NCI-H526 (cell line): ENCODE results near the gene PLCH1.

Experiments used
- DNase-seq, 2 experiments: peaks; one replicate each; lab custom pipeline; 2025; lab: John Stamatoyannopoulos, UW

The PLCH1 gene

DNA sequence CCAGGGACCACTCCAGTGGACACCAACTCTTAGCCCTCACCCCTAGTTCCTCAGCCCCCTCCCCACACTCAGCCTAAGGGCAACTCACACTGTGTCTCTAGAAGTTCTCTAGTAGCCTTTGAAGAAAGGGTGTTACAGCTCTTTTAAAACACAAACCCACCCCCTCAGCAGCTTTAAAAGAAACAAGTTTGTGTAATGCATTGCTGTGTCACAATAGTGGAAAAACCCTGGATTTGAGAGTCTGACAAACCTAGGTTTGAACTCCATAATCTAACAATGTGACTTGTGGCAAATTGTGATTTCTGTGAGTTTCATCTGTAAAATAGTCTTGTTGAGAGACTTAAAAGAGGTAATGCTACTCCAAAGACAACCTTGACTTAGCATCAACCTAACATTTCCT lies 54.0 kb downstream of the PLCH1 start:
- DNase-seq: no peak

DNA sequence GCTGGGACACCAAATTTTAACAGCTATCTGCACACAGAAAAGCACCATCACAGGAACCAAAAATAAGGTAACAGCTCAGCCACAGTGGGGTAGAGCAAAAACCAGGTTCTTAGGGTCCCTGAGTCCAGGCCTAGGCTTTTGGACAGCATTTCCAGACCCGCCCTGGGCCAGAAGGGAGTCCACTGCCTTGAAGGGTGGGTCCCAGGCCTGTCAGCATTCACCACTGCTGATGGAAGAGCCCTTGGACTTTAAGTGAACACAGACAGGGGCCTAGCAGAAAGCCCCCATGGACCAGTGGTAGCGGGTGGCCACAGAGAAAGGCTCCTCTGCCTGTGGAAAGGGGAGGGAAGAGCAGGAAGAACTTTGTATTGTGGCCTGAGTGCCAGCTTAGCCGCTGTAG lies 56.4 kb downstream of the PLCH1 start:
- DNase-seq: no peak

GRCh38 chr3:155683344-155683720 lies 61.5 kb downstream of the PLCH1 start:
- no peak for DNase-seq

DNA sequence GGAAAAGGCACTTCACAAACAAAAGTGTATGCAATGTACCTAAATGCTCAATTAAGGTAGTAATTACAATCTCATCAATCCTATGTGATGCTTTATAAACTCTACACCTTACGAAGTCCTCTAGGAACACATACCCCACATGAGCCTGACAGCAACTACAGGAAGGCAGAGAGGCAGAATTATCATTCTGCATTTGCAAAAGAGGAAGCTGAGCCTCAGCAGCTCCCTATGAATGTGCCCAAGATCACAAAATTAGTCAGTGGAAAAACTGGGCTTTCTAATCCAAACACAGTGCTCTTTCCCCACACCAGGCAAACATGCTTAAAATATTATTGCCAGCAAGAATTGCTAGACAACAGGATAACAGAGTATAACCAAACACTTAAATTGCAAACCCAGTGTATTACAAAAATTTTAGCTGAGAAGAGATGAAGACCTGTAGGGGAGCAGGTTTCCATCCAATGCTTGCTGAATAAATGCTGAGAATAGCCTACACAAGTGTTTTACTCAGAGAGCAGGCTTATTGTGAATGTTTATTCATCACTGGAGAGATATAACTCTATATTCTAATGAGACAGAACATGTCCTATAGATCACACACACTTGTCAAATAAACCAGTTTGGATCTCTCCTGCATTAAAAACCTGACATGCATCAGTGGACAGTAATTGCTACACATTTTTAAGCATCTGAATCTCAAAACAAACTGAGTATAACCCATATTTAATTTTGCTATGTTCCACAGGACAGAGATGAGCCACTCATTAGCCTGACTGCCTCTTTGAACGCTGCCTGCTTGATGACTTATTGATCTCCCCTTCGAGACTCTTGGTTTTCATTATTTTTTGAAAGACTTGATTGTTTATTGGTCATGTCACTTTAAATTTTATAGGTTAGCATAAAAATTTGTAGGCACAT lies 62.2 kb downstream of the PLCH1 start:
- DNase-seq: no peak

DNA sequence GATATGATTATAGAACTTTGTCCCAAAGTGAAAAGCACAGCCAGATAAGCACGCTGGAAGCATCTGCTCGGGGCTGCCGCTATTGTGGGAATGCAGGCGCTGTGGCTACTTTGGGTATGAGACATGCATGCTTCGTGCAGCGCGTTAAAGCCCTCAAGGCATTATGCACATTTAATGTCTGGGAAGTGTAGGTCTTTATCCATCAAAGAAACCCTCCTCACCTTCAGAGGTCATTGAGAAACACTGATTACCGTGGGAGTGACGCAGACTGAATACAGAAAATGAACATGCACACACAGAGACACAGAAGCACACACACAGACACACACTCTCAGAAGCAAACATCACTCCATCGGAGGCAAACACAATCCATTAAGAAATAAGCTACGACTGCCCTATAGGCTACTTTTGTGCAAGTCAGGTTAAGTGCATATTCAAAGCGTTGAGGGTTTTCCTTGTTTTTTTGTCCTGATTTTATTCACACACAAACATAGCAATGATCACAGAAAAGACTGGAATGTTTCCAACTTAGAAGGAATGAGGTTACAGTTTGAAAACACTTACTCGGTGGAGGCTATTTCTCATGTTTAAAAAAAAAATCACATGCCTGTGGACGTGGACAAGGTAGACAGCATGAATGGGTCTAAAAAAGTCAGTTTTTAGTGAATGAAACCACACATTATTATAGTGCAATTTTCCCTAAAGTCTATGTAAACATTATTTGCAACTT lies 68.5 kb downstream of the PLCH1 start:
- peak; percentile 64 to 74 for DNase-seq

GRCh38 chr3:155675094-155675493 lies 69.8 kb downstream of the PLCH1 start:
- peak; percentile 42 to 52 for DNase-seq

DNA sequence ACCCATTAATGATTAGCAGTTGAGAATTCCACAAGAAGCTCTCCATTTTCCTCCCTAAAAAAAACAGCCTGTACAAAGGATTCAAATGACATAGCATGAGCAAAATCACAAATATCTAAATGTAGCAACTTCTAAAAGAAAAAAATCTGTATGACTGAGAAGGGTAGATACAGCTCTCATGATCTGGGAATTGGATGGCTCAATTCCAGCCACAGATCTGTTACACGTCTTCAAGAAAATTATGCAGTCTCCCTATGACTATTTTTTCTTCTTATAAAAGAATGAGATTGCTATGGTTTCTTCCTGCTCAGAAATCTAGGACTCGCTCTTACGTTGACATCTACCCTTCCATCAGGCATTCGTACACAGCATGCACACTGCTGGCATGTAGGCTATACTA lies 71.5 kb downstream of the PLCH1 start:
- DNase-seq: no peak

GRCh38 chr3:155670335-155670734 lies 74.5 kb downstream of the PLCH1 start:
- no peak for DNase-seq

- no peak for DNase-seq
These were observed 76.9 kb downstream of the PLCH1 start for GRCh38 chr3:155667988-155668387.

DNA sequence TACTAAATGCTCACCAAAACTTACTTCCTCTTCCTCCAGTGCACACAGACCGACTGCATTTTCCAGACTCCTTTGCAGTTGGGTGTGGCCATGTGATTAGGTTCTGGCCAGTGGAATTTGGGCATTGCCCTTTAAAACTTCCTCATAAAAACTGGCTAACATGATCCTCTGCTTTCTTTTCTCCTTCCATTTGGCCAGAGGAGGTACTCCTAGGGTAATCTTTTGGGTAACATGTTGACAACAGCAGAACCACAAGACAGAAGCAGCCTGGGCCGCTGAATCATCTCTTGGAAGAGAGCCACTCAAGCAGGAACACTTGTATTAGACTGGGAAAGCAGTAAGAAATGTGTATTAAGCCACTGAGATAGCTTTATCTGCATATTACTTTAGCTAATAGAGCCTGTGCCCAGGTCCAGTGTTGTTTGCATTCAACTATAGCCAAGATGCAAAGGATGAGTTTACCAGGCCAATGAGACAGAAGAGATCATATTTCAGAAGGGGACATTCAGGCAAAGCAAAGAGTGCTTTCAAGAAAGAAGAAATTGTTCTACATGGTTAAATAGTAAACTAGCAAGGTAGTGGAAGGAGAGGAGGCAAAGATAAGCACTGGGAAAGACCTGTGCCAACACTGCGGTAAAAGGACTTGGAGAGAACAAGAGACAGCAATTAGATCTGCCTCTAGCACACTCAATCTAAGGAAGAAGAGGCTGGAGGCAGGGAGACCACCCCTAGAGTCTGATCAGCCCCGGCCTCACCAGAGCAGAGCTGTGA lies 79.8 kb downstream of the PLCH1 start:
- peak; percentile 22 to 26 for DNase-seq

- no peak for DNase-seq
These were observed 81.2 kb downstream of the PLCH1 start for GRCh38 chr3:155663467-155664212.

- no peak for DNase-seq
These were observed 83.1 kb downstream of the PLCH1 start for GRCh38 chr3:155661760-155662159.

- no peak for DNase-seq
These were observed 83.8 kb downstream of the PLCH1 start for GRCh38 chr3:155661042-155661441.

DNA sequence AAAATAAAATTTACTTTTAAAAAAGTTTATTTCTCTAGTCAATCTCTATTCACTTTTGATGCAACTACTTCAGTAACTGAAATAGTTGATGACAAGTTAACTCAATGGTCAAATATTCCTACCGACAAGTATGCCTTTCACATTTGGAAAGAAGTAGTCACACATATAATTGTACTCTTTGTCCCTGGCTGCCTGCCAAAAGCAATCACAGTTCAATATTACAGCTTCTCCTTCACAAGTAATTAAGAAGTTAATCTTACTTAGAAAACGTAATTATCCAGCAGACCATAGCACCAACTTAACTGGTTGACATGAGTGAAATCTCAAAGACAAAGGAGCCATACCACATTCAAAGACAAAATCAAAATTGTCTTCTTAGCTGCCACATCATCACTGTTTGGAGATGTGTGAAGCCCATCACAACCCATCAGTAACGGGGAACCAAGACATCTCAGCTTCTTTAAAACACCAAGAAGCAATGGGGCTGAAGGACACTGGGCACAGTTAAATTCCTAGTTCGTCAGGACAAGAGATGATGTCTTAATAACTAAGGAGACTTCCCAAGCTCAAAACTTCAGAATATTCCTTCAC lies 86.1 kb downstream of the PLCH1 start:
- DNase-seq: no peak

DNA sequence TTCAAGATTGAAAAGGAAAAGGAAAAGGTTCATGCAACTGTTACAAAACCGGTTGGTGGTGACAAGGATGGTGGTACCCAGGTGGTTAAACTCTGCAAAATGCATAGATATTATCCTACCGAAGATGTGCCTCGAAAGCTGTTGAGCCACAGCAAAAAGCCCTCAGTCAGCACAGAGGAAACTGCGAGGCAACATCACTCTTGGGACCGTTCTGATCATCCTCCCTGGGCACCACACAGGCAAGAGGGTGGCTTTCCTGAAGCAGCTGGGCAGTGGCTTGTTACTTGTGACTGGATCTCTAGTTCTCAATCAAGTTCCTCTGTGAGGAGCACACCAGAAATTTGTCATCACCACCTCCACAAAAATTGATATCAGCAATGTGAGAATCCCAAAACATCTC lies 86.9 kb downstream of the PLCH1 start:
- DNase-seq: no peak

DNA sequence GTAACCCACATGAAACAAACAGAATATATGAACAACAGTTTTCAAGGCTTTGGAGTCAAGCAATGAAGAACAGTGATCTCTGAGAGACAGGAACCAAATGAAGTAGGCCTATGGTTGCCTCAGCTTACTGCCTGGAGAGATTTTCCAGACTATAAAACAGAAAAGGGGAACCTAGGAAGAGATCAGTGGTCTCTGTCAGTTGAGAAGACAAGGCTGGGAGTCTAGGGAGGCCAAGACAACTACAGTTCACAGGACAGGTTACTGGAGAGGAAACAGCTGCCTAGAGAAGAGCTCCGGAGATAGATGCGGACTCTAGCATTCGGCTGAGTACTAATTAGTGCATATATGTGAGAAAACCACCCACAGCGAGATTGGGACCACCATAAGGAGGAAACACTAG lies 87.7 kb downstream of the PLCH1 start:
- no peak for DNase-seq

GRCh38 chr3:155656466-155656865 lies 88.4 kb downstream of the PLCH1 start:
- no peak for DNase-seq

DNA sequence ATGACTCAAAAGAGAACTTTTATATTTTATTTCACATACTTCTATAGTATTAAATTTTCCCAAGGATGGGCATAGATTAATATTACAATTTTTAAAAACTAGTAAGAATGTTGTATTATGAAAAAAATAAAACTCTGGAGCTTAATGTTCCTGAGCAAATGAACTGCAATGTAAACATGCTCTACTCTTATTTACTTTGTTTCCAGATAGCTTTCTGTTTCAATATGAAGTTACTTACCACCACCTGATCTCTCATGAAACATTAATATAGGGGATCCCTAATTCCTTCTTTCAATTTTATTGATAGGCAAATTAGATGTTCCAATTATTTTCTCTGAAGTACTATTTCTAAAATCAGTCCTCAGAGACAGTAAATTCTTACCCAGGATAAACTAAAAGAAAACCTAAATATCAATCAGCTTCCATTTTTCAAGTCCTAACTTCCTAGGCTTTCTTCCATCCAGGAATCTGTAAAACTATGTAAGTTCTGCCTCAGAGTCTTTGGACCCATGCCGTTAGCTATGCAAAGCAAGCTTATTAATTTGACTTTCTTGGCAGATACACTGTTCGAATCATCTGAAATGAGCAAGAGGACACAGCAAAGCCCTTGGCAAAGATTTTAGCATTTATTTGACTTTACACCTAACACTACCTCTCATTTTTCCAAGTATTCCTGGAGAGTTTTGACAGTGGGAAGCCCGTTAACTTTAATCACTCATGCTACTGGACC lies 93.2 kb downstream of the PLCH1 start:
- DNase-seq: peak in 1 of 2 experiments; percentile 13

DNA sequence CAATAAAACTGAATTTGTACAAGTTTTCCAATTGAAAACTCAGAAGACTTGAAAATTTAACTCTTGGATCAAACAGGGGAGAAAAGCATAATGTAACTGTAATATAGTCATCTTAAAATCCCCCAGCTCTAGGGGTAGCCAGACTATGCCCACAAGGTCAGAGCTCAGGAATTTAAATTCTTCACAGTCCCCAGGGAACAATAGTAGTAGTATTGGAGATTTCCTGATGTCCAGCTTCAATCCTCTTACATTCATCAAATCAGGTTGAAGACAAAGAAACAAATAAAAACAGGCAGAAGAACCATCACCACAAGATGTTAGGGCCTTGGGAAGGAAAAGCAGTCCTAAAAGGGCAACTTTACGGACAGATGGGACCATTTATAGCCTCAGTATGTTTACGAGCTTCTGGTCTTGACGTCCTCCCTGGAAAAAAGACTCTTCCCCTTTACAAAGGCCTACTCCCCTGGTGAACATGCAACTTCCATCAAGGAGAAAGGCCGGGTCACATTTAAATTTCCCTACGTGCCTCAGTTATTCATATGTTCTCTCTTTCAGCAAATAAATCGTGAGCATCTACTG lies 96.8 kb downstream of the PLCH1 start:
- DNase-seq: no peak

DNA sequence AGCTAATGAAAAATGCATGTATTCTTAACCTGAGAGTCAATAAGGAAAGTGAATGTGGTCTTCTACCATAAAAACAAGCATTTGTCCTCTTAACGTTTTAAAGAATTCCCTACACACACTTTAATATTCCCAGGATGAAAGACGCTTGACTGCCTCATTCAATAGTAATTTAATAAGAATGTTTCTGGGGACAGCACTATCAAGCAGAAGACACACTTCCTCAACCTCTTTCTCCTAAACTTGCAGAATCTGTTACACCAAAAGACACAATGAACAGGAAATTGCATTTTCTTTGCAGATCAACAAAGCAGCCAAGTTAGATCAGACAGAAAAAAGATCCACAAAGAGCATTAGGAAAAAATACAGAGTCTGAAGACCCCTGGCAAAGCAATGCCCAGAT lies 97.7 kb downstream of the PLCH1 start:
- no peak for DNase-seq
